Measurements from ENCODE around the gene NMNAT2.

DNA sequence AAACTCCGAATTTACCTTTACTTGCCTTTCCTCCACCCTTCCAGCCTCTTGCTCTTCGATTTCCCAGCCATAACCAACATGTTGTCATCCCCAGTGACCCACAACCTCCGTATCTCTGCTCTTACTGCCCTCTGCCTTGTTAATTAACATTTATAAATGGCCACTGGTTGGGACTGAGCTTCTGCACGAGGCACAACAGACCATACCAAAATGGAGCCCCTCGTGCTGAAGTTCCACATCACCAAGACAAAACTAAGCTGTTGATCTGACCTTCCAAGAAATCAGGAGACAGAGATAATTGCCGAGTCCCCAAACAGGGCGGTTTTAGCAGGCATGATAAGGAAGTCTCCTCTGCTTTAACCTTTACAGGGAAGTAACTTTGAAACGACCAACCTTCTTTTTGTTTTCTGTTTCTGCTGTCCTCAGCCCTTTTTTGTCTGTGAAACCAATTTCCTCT lies 71.9 kb downstream of the NMNAT2 start:
- TF ChIP-seq SRSF9 (IDR thresholded peaks at IDR 0.05; ENCODE audit: borderline replicate concordance, insufficient read depth, low read depth, low read length, poor library complexity, severe bottlenecking) (no peak), NCOA1 (CRISPR knock-in tag; IDR thresholded peaks at IDR 0.05) (no peak), NR2F1 (CRISPR knock-in tag; IDR thresholded peaks at IDR 0.05) (no peak)

All from HepG2 (cell line).